IPS-18a (cell line): Measurements from ENCODE around the gene KLF13.

Experiments used
- H3K27ac ChIP-seq: one replicate; pipeline ENCODE4 v1.5.1; 2013; ENCODE audit warnings: low read length
- H3K27me3 ChIP-seq: one replicate; pipeline ENCODE4 v1.6.1; 2013; ENCODE audit warnings: mild to moderate bottlenecking, low read length; ENCODE audit not compliant: control insufficient read depth, insufficient read depth
- H3K36me3 ChIP-seq: one replicate; pipeline ENCODE4 v1.6.1; 2013; ENCODE audit warnings: low read depth, low read length; ENCODE audit not compliant: control insufficient read depth
- H3K4me1 ChIP-seq: one replicate; pipeline ENCODE4 v1.6.1; 2013; ENCODE audit warnings: low read depth, low read length; ENCODE audit not compliant: control insufficient read depth
- H3K4me3 ChIP-seq: one replicate; pipeline ENCODE4 v1.5.1; 2013; ENCODE audit warnings: low read length
- H3K9ac ChIP-seq: one replicate; pipeline ENCODE4 v1.6.1; 2013; ENCODE audit warnings: mild to moderate bottlenecking, low read length, moderate library complexity
- H3K9me3 ChIP-seq: one replicate; pipeline ENCODE4 v1.6.1; 2013; ENCODE audit warnings: low read depth, low read length; ENCODE audit not compliant: control insufficient read depth

The KLF13 gene

DNA sequence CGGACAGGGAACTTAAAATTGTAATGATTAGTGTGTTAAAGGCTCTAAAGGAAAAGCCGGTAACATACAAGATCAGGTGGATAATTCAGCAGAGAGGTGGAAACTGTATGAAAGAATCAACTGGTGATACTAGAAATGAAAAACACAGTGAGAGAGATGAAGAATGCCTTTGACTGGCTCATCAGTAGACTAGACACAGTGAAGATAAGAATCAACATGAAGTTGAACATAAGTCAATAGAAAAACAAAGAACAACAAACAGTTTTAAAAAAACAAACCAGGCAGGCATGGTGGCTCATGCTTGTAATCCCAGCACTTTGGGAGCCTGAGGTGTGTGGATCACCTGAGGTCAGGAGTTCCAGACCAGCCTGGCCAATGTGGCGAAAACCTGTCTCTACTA, 82.1 kb downstream of the KLF13 start:
- Histone ChIP-seq H3K4me1 (no peaks in the 10 kb centered on the region), H3K4me3 (no peak overlapping the region), H3K36me3 (no peaks in the 10 kb centered on the region), H3K9me3 (no peaks in the 10 kb centered on the region), H3K9ac (no peak overlapping the region), H3K27ac (no peak overlapping the region), H3K27me3 (no peaks in the 10 kb centered on the region)

GRCh38 chr15:31409171-31409570, 82.5 kb downstream of the KLF13 start:
- Histone ChIP-seq H3K27ac (no peak overlapping the region), H3K36me3 (no peaks in the 10 kb centered on the region), H3K27me3 (no peaks in the 10 kb centered on the region), H3K9ac (no peak overlapping the region), H3K4me1 (no peaks in the 10 kb centered on the region), H3K4me3 (no peak overlapping the region), H3K9me3 (no peaks in the 10 kb centered on the region)

GRCh38 chr15:31412824-31413223, 86.2 kb downstream of the KLF13 start:
- H3K4me1 ChIP-seq, result no peaks in the 10 kb centered on the region
- H3K9me3 ChIP-seq, result no peaks in the 10 kb centered on the region
- H3K36me3 ChIP-seq, result no peaks in the 10 kb centered on the region
- no peak overlapping the region for H3K4me3 ChIP-seq
- no peaks in the 10 kb centered on the region for H3K27me3 ChIP-seq
- H3K9ac ChIP-seq, result no peak overlapping the region
- no peak overlapping the region for H3K27ac ChIP-seq

DNA sequence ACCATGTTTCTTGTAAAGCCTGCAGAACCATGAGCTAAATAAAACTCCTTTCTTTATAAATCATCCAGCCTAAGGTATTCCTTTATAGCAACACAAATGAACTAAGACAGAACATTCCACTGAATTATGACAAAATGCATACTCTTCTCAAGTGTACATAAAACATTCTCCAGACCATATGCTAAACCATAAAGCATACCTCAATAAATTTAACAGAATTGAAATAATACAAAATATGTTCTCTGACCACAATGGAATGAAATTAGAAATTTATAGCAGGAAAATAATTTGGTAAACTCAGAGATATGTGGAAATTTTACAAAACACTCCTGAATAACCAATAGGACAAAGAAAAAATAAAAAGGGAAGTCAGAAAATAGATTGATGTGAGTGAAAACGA, 88.6 kb downstream of the KLF13 start:
- peaks cover 4% of the 10 kb centered on the region for H3K9me3 ChIP-seq
- H3K9ac ChIP-seq, result no peak overlapping the region
- H3K27ac ChIP-seq, result no peak overlapping the region
- H3K4me3 ChIP-seq, result no peak overlapping the region
- no peaks in the 10 kb centered on the region for H3K36me3 ChIP-seq
- H3K4me1 ChIP-seq, result no peaks in the 10 kb centered on the region
- no peaks in the 10 kb centered on the region for H3K27me3 ChIP-seq

DNA sequence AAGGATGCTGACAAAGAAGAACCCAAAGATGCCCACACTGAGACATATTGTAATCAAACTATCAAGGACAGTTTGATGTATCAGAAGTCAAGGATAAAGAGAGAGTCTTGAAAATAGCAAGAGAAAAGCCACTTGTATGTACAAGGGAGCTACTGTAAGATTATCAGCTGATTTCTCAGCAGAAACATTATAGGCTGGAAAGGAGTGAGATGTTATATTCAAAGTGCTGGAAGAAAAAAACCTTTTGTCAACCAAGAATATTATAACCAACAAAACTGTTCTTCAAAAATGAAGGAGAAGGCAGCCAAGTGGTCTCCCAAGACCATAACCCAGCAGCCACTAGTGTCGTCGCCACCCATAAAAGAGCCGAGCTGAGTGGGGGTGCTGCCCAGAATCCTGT, 93.2 kb downstream of the KLF13 start:
- no peaks in the 10 kb centered on the region for H3K27me3 ChIP-seq
- H3K9ac ChIP-seq, result no peak overlapping the region
- no peaks in the 10 kb centered on the region for H3K36me3 ChIP-seq
- no peak overlapping the region for H3K27ac ChIP-seq
- H3K4me3 ChIP-seq, result no peak overlapping the region
- H3K4me1 ChIP-seq, result no peaks in the 10 kb centered on the region
- peaks cover 10% of the 10 kb centered on the region for H3K9me3 ChIP-seq

DNA sequence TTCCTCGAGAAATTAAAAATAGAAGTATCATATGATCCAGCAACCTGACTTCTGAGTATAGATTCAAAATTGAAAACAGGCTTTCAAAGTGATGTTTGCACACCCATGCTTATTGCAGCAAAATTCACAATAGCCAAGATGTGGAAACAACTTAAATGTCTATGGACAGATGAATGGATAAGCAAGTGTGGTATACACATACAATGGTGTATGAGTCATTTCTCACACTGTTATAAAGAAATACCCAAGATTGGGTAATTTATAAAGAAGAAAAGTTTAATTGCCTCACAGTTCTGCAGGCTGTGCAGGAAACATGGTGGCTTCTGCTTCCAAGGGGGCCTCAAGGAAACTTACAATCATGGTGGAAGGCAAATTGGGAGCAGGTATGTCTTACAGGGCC, 100.8 kb downstream of the KLF13 start:
- Histone ChIP-seq H3K4me1 (no peaks in the 10 kb centered on the region), H3K9me3 (no peaks in the 10 kb centered on the region)

More for the DNA sequence above, 100.8 kb downstream of the KLF13 start:
- Histone ChIP-seq H3K27me3 (no peaks in the 10 kb centered on the region), H3K4me3 (no peak overlapping the region), H3K36me3 (no peaks in the 10 kb centered on the region), H3K27ac (no peak overlapping the region), H3K9ac (no peak overlapping the region)
